Gastrocnemius medialis (tissue), 4 donors: ENCODE data around the gene TAS1R1. TPM values are rescaled to one million over a fixed set of nuclear protein-coding genes. Genes with fewer than 3 reads are reported as not detected.
A peak's percentile ranks its signal among the peaks of the same experiment; 100 is the strongest.

Experiments
- ATAC-seq, 2 donors: fragments of 150-250 bp; one replicate each; pipeline ENCODE4 v1.9.1; 2016
- DNase-seq, 2 donors: peaks; one replicate each; pipeline ENCODE4 v3.0.0-alpha.2; 2019
- H3K27ac ChIP-seq, 4 donors: fragments of 200-600 bp; sonication (generic); 1 replicate in 1 of 4; 2 replicates in 3 of 4; pipeline ENCODE4 v1.5.1; 2016 to 2018; ENCODE audit warnings: mild to moderate bottlenecking in 2 of 4, moderate library complexity in 1 of 4
- H3K27me3 ChIP-seq, 3 donors: fragments of 200-600 bp; sonication (generic) in 2 of 3; 1 replicate in 1 of 3; 2 replicates in 2 of 3; pipeline versions ENCODE4 v1.5.1 to v1.6.0; 2016 to 2019; ENCODE audit warnings: mild to moderate bottlenecking in 1 of 3, moderate library complexity in 1 of 3
- H3K36me3 ChIP-seq, 2 donors: fragments of 200-600 bp; sonication (generic) in 1 of 2; one replicate each; pipeline ENCODE4 v1.5.1; 2017 to 2018
- H3K4me1 ChIP-seq, 2 donors: fragments of 200-600 bp; sonication (generic) in 1 of 2; one replicate each; pipeline ENCODE4 v1.5.1; 2016 to 2017; ENCODE audit warnings: mild to moderate bottlenecking in 2 of 2
- H3K4me3 ChIP-seq, 4 donors: fragments of 200-600 bp; sonication (generic) in 3 of 4; 1 replicate in 1 of 4; 2 replicates in 3 of 4; pipeline ENCODE4 v1.5.1; 2016 to 2019; ENCODE audit warnings: mild to moderate bottlenecking in 2 of 4
- H3K9me3 ChIP-seq, 3 donors: fragments of 200-600 bp; sonication (generic) in 2 of 3; 1 replicate in 1 of 3; 2 replicates in 2 of 3; pipeline ENCODE4 v1.5.1; 2016 to 2019
- CTCF ChIP-seq, 5 experiments: fragments of 450-650 bp in 3 of 5; fragments of 200-600 bp in 2 of 5; sonication (generic) in 2 of 5; IDR thresholded peaks in 4 of 5; conservative IDR thresholded peaks in 1 of 5; 1 replicate in 4 of 5; 2 replicates in 1 of 5; pipeline ENCODE4 v1.5.1; 2016 to 2019; ENCODE audit warnings: antibody characterized with exemption in 5 of 5, mild to moderate bottlenecking in 3 of 5, moderate library complexity in 3 of 5
- POLR2A ChIP-seq, 2 donors: fragments of 450-650 bp; IDR thresholded peaks; one replicate each; pipeline ENCODE4 v1.6.1; 2017; ENCODE audit warnings: antibody characterized with exemption in 2 of 2, mild to moderate bottlenecking in 2 of 2, moderate library complexity in 2 of 2
- in situ Hi-C, 4 donors: fragments of 200-750 bp; cut with MboI; loops; one replicate each; pipeline versions ENCODE4 v1.15.0 to v1.8.0; 2017; ENCODE audit warnings: low sequenced_read_pairs in 4 of 4
- intact Hi-C: fragments of 100-400 bp; cut with DNase I; formaldehyde crosslinking; loops from one replicate; pipeline ENCODE4 v1.15.1; 2023; ENCODE audit warnings: low total_unique reads
- total RNA-seq, 4 donors: library from RNA; depleted of rRNA; stranded (reverse); fragments of >200 nt; gene quantifications; one replicate each; pipeline versions ENCODE4 v1.1.0 to v1.2.3, GENCODE V29; 2016

The TAS1R1 gene
- total RNA-seq, 4 donors from 2014 or later = not detected

- Histone ChIP-seq H3K27me3 (no peaks in the 10 kb centered on the region), H3K36me3 (no peaks in the 10 kb centered on the region), H3K9me3 (no peaks in the 10 kb centered on the region), H3K27ac (no peak overlapping the region), H3K4me3 (no peak overlapping the region), H3K4me1 (peaks cover 0 to 9% of the 10 kb centered on the region in 2 donors)
- DNase-seq = no peak
- TF ChIP-seq CTCF (IDR thresholded peaks at IDR 0.05 in 4 of 5, conservative IDR thresholded peaks at IDR 0.05 in 1 of 5) (no peak), POLR2A (IDR thresholded peaks at IDR 0.05) (no peak)
- no peak for ATAC-seq
- in situ Hi-C loops = no loop called here
- intact Hi-C loops = no loop called here
Observed at GRCh38 chr1:6512245-6512907, 42.7 kb upstream of the TAS1R1 start.

GRCh38 chr1:6512908-6513280 is 42.2 kb upstream of the TAS1R1 start:
- no peak for DNase-seq
- Histone ChIP-seq H3K4me3 (no peak overlapping the region), H3K9me3 (no peaks in the 10 kb centered on the region), H3K36me3 (no peaks in the 10 kb centered on the region), H3K4me1 (peaks cover 0 to 6% of the 10 kb centered on the region in 2 donors), H3K27ac (peak overlapping the region in 2 of 4 donors; percentile 29 to 50), H3K27me3 (no peaks in the 10 kb centered on the region)
- intact Hi-C loops = no loop called here
- TF ChIP-seq POLR2A (IDR thresholded peaks at IDR 0.05) (no peak), CTCF (IDR thresholded peaks at IDR 0.05 in 4 of 5, conservative IDR thresholded peaks at IDR 0.05 in 1 of 5) (no peak)
- in situ Hi-C loops = no loop called here
- no peak for ATAC-seq

- peak; percentile 65 to 71 for ATAC-seq
- intact Hi-C loops (no loop called here), in situ Hi-C loops (no loop called here)
- no peak for TF ChIP-seq POLR2A (IDR thresholded peaks at IDR 0.05)
- no peak for TF ChIP-seq CTCF (IDR thresholded peaks at IDR 0.05 in 4 of 5, conservative IDR thresholded peaks at IDR 0.05 in 1 of 5)
- no peaks in the 10 kb centered on the region for H3K36me3 ChIP-seq
- peak; percentile 23 to 39 for DNase-seq
- H3K4me1 ChIP-seq = peaks cover 0 to 6% of the 10 kb centered on the region in 2 donors
- H3K27me3 ChIP-seq = no peaks in the 10 kb centered on the region
- H3K27ac ChIP-seq = peak overlapping the region in 2 of 4 donors; percentile 29 to 50
- no peak overlapping the region for H3K4me3 ChIP-seq
- no peaks in the 10 kb centered on the region for H3K9me3 ChIP-seq
Observed at GRCh38 chr1:6513320-6513801, 41.7 kb upstream of the TAS1R1 start.

GRCh38 chr1:6515771-6516170 is 39.3 kb upstream of the TAS1R1 start:
- H3K27me3 ChIP-seq = no peaks in the 10 kb centered on the region
- H3K4me3 ChIP-seq = no peak overlapping the region
- ATAC-seq (no peak), DNase-seq (no peak)
- no peaks in the 10 kb centered on the region for H3K9me3 ChIP-seq
- intact Hi-C loops = no loop called here
- no peak for TF ChIP-seq POLR2A (IDR thresholded peaks at IDR 0.05)
- no peak for TF ChIP-seq CTCF (IDR thresholded peaks at IDR 0.05 in 4 of 5, conservative IDR thresholded peaks at IDR 0.05 in 1 of 5)
- H3K27ac ChIP-seq = no peak overlapping the region
- H3K36me3 ChIP-seq = no peaks in the 10 kb centered on the region
- peaks cover 6 to 10% of the 10 kb centered on the region in 2 donors for H3K4me1 ChIP-seq
- in situ Hi-C loops = no loop called here
